Astrocyte (in vitro differentiated cells and primary cell): ENCODE data around the gene RALGAPA1. TPM values are rescaled to one million over a fixed set of nuclear protein-coding genes. Genes with fewer than 3 reads are reported as not detected.

Experiments
- DNase-seq: peaks from one replicate; pipeline ENCODE4 v3.0.0-alpha.2; 2010; ENCODE audit warnings: low read depth
- FAIRE-seq: peaks from 2 replicates; lab custom pipeline; 2011; peaks lifted over from hg19 to GRCh38; lab: Jason Lieb, UNC
- H2AFZ ChIP-seq: 2 replicates; pipeline ENCODE4 v1.6.0; 2012; ENCODE audit warnings: low read depth, low read length, inconsistent platforms
- H3K27ac ChIP-seq: 2 replicates; pipeline ENCODE4 v1.5.1; 2011; ENCODE audit warnings: low read depth, low read length, inconsistent platforms
- H3K27me3 ChIP-seq: 2 replicates; pipeline ENCODE4 v1.6.0; 2011; ENCODE audit warnings: low read length, inconsistent platforms; ENCODE audit not compliant: insufficient read depth
- H3K36me3 ChIP-seq: 2 replicates; pipeline ENCODE4 v1.5.1; 2011; ENCODE audit warnings: low read length, inconsistent platforms; ENCODE audit not compliant: insufficient read depth
- H3K4me1 ChIP-seq: 2 replicates; pipeline ENCODE4 v1.5.1; 2011; ENCODE audit warnings: low read length, inconsistent platforms; ENCODE audit not compliant: insufficient read depth
- H3K4me2 ChIP-seq: 2 replicates; pipeline ENCODE4 v1.6.0; 2012; ENCODE audit warnings: low read length, inconsistent platforms
- H3K4me3 ChIP-seq: 2 replicates; pipeline ENCODE4 v1.5.1; 2011; ENCODE audit warnings: low read depth, mild to moderate bottlenecking, low read length, inconsistent platforms; ENCODE audit not compliant: insufficient read depth
- H3K79me2 ChIP-seq: 2 replicates; pipeline ENCODE4 v1.6.0; 2012; ENCODE audit warnings: mild to moderate bottlenecking, low read length, inconsistent platforms; ENCODE audit not compliant: insufficient read depth
- H3K9ac ChIP-seq: 2 replicates; pipeline ENCODE4 v1.6.0; 2012; ENCODE audit warnings: mild to moderate bottlenecking, low read length, inconsistent platforms
- H3K9me3 ChIP-seq: 2 replicates; pipeline ENCODE4 v1.5.1; 2012; ENCODE audit warnings: low read depth, mild to moderate bottlenecking, low read length, inconsistent platforms; ENCODE audit not compliant: insufficient read depth
- H4K20me1 ChIP-seq: 2 replicates; pipeline ENCODE4 v1.6.0; 2012; ENCODE audit warnings: low read length, inconsistent platforms; ENCODE audit not compliant: insufficient read depth
- H3K27ac Mint-ChIP-seq: one replicate; pipeline ENCODE4 v1.8.0; 2021; ENCODE audit warnings: mild to moderate bottlenecking, mixed read lengths; ENCODE audit not compliant: unreplicated experiment
- H3K27me3 Mint-ChIP-seq: one replicate; pipeline ENCODE4 v1.8.0; 2021; ENCODE audit warnings: low read depth, mixed read lengths; ENCODE audit not compliant: unreplicated experiment
- H3K36me3 Mint-ChIP-seq: one replicate; pipeline ENCODE4 v1.8.0; 2021; ENCODE audit warnings: low read depth, mixed read lengths; ENCODE audit not compliant: unreplicated experiment
- H3K4me1 Mint-ChIP-seq: one replicate; pipeline ENCODE4 v1.8.0; 2021; ENCODE audit warnings: low read depth, mixed read lengths; ENCODE audit not compliant: unreplicated experiment
- H3K4me3 Mint-ChIP-seq: one replicate; pipeline ENCODE4 v1.8.0; 2021; ENCODE audit warnings: mild to moderate bottlenecking, moderate library complexity, mixed read lengths; ENCODE audit not compliant: unreplicated experiment
- H3K9me3 Mint-ChIP-seq: one replicate; pipeline ENCODE4 v1.8.0; 2021; ENCODE audit warnings: mild to moderate bottlenecking, mixed read lengths; ENCODE audit not compliant: unreplicated experiment
- CTCF ChIP-seq: IDR thresholded peaks from 2 replicates; pipeline ENCODE4 v1.5.1; 2011; ENCODE audit warnings: low read depth, mild to moderate bottlenecking, inconsistent platforms, low read length, moderate library complexity; ENCODE audit not compliant: insufficient read depth
- EZH2 ChIP-seq: IDR thresholded peaks from 2 replicates; pipeline ENCODE4 v1.6.1; 2012; ENCODE audit warnings: mild to moderate bottlenecking, low read length, inconsistent platforms; ENCODE audit not compliant: insufficient read depth
- total RNA-seq: library from RNA; stranded (reverse); gene quantifications from 2 replicates; pipeline ENCODE4 v1.2.1, GENCODE V29; 2021

RALGAPA1 gene
- total RNA-seq, 1 donor from 2014 or later, result 24.8 TPM

DNA sequence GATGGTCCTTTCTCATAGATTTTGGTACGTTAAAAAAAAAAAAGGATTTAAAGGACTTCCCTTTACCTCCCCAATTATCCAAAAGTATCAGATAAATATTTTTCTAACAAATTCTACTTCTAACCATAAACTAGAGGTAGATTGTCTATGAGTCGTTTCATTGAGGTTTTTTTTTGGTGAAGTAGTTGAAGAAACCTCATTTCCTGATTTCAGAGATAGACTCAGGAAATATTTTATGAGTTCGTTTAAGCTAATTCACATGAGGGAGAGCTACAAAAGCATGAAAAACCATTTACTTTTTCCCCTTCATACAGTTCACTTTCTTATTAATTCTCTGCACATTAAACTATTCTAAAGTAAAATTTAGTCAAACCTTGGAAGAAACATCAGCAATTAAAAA lies 112.5 kb downstream of the RALGAPA1 start:
- Mint-ChIP-seq H3K4me3 (no peak overlapping the region), H3K27me3 (no peaks in the 10 kb centered on the region), H3K27ac (no peak overlapping the region), H3K9me3 (no peaks in the 10 kb centered on the region), H3K36me3 (no peaks in the 10 kb centered on the region), H3K4me1 (no peaks in the 10 kb centered on the region)
- Histone ChIP-seq H3K27me3 (no peaks in the 10 kb centered on the region), H3K4me2 (no peak overlapping the region), H3K27ac (no peak overlapping the region), H4K20me1 (no peaks in the 10 kb centered on the region), H2AFZ (no peak overlapping the region), H3K4me1 (no peaks in the 10 kb centered on the region), H3K9ac (no peak overlapping the region), H3K79me2 (no peaks in the 10 kb centered on the region), H3K4me3 (no peak overlapping the region), H3K9me3 (no peaks in the 10 kb centered on the region), H3K36me3 (no peaks in the 10 kb centered on the region)
- DNase-seq (no peak), FAIRE-seq (no peak)
- TF ChIP-seq CTCF (no peak), EZH2 (no peak)

GRCh38 chr14:35696119-35696518 lies 113.0 kb downstream of the RALGAPA1 start:
- no peaks in the 10 kb centered on the region for H3K4me1 ChIP-seq
- H2AFZ ChIP-seq, result no peak overlapping the region
- H3K4me2 ChIP-seq, result no peak overlapping the region
- no peak for DNase-seq
- H3K27ac Mint-ChIP-seq, result no peak overlapping the region
- H3K4me3 ChIP-seq, result no peak overlapping the region
- H3K27me3 ChIP-seq, result no peaks in the 10 kb centered on the region
- H3K4me3 Mint-ChIP-seq, result no peak overlapping the region
- no peak overlapping the region for H3K9ac ChIP-seq
- H3K36me3 Mint-ChIP-seq, result no peaks in the 10 kb centered on the region
- H3K79me2 ChIP-seq, result no peaks in the 10 kb centered on the region
- H4K20me1 ChIP-seq, result no peaks in the 10 kb centered on the region
- H3K4me1 Mint-ChIP-seq, result no peaks in the 10 kb centered on the region
- no peaks in the 10 kb centered on the region for H3K9me3 ChIP-seq
- no peak overlapping the region for H3K27ac ChIP-seq
- TF ChIP-seq EZH2, result no peak
- no peak for TF ChIP-seq CTCF
- no peaks in the 10 kb centered on the region for H3K9me3 Mint-ChIP-seq
- no peak for FAIRE-seq
- no peaks in the 10 kb centered on the region for H3K36me3 ChIP-seq
- H3K27me3 Mint-ChIP-seq, result no peaks in the 10 kb centered on the region

- Mint-ChIP-seq H3K36me3 (no peaks in the 10 kb centered on the region), H3K27ac (no peak overlapping the region), H3K4me1 (no peaks in the 10 kb centered on the region), H3K9me3 (no peaks in the 10 kb centered on the region), H3K4me3 (no peak overlapping the region), H3K27me3 (no peaks in the 10 kb centered on the region)
- Histone ChIP-seq H2AFZ (no peak overlapping the region), H4K20me1 (no peaks in the 10 kb centered on the region), H3K79me2 (no peaks in the 10 kb centered on the region), H3K27me3 (no peaks in the 10 kb centered on the region), H3K27ac (no peak overlapping the region), H3K4me2 (no peak overlapping the region), H3K36me3 (no peaks in the 10 kb centered on the region), H3K4me1 (no peaks in the 10 kb centered on the region), H3K9ac (no peak overlapping the region), H3K4me3 (no peak overlapping the region), H3K9me3 (no peaks in the 10 kb centered on the region)
- FAIRE-seq, result no peak
- DNase-seq, result peak; percentile 33
- TF ChIP-seq CTCF, result no peak
- TF ChIP-seq EZH2, result no peak
Observed at GRCh38 chr14:35695647-35696046, 113.4 kb downstream of the RALGAPA1 start.
